K562 (cell line): ENCODE results near the gene WSCD2. TPM values are rescaled to one million over a fixed set of nuclear protein-coding genes. Genes with fewer than 3 reads are reported as not detected.
A peak's percentile ranks its signal among the peaks of the same experiment; 100 is the strongest.

Source experiments
- ARID3B ChIP-seq: fragments of 250-450 bp; sonication (Bioruptor Pico); IDR thresholded peaks from 2 replicates; pipeline ENCODE4 v1.4.0; 2020; ENCODE audit warnings: borderline replicate concordance
- BRD9 ChIP-seq: fragments of 450-650 bp; IDR thresholded peaks from 2 replicates; pipeline ENCODE4 v1.6.1; 2018; ENCODE audit warnings: low read depth; ENCODE audit not compliant: partially characterized antibody
- CCNT2 ChIP-seq: IDR thresholded peaks from 2 replicates; pipeline ENCODE4 v1.6.1; 2011; ENCODE audit warnings: borderline replicate concordance, low read depth, mild to moderate bottlenecking, moderate library complexity, mixed read lengths, low read length; ENCODE audit not compliant: insufficient read length; ENCODE audit errors: extremely low read depth
- E2F4 ChIP-seq: sonication (generic); formaldehyde crosslinking; IDR thresholded peaks from 2 replicates; pipeline ENCODE4 v1.8.0; 2022; ENCODE audit warnings: mild to moderate bottlenecking, low read depth, missing genetic modification reagents
- ELF1 ChIP-seq: fragments of 200-800 bp; sonication (Bioruptor generic); IDR thresholded peaks from 2 replicates; pipeline ENCODE4 v1.6.1; 2016; ENCODE audit warnings: missing genetic modification characterization, missing compliant biosample characterization
- EP300 ChIP-seq: IDR thresholded peaks from 2 replicates; pipeline ENCODE4 v1.6.1; 2012; ENCODE audit warnings: low read length, improper control_type of control experiment
- ESRRA ChIP-seq: fragments of 450-650 bp; IDR thresholded peaks from 2 replicates; pipeline ENCODE4 v1.6.1; 2014; ENCODE audit warnings: low read depth, mild to moderate bottlenecking, moderate library complexity, borderline replicate concordance
- HDAC1 ChIP-seq, 2 experiments: fragments of 450-650 bp; IDR thresholded peaks; 2 replicates each; pipeline ENCODE4 v1.6.1; 2016 to 2017; ENCODE audit warnings: inconsistent platforms in 1 of 2, mild to moderate bottlenecking in 1 of 2, moderate library complexity in 1 of 2
- HDAC3 ChIP-seq: fragments of 450-650 bp; IDR thresholded peaks from 2 replicates; pipeline ENCODE4 v1.6.1; 2018; ENCODE audit warnings: borderline replicate concordance, mild to moderate bottlenecking, moderate library complexity; ENCODE audit not compliant: partially characterized antibody
- ILF3 ChIP-seq: fragments of 450-650 bp; IDR thresholded peaks from 2 replicates; pipeline ENCODE4 v1.6.1; 2018; ENCODE audit warnings: antibody characterized with exemption, mild to moderate bottlenecking, moderate library complexity, borderline replicate concordance
- POLR2A ChIP-seq: fragments of 450-650 bp; conservative IDR thresholded peaks from 2 replicates; pipeline ENCODE4 v1.6.1; 2016
- PRDM10 ChIP-seq: fragments of 450-650 bp; IDR thresholded peaks from 2 replicates; pipeline ENCODE4 v1.6.1; 2018; ENCODE audit not compliant: partially characterized antibody
- RCOR1 ChIP-seq, 2 experiments: IDR thresholded peaks; 2 replicates each; pipeline ENCODE4 v1.6.1; 2012; ENCODE audit warnings: low read depth in 2 of 2, low read length in 2 of 2, borderline replicate concordance in 1 of 2, improper control_type of control experiment in 1 of 2
- SMAD4 ChIP-seq: fragments of 250-450 bp; sonication (Bioruptor Pico); conservative IDR thresholded peaks from 2 replicates; pipeline ENCODE4 v1.8.0; 2021; ENCODE audit warnings: inconsistent platforms, mild to moderate bottlenecking, moderate library complexity
- THAP12 ChIP-seq: fragments of 250-450 bp; sonication (Bioruptor Pico); IDR thresholded peaks from 2 replicates; pipeline ENCODE4 v1.9.0; 2021; ENCODE audit warnings: mild to moderate bottlenecking, inconsistent platforms
- ZNF12 ChIP-seq: sonication (generic); formaldehyde crosslinking; IDR thresholded peaks from 2 replicates; pipeline ENCODE4 v1.4.0; 2020; ENCODE audit warnings: mild to moderate bottlenecking, missing genetic modification reagents
- ZNF239 ChIP-seq: fragments of 250-450 bp; sonication (Bioruptor Pico); IDR thresholded peaks from 2 replicates; pipeline ENCODE4 v1.4.0; 2020; ENCODE audit warnings: mild to moderate bottlenecking
- ZNF589 ChIP-seq: fragments of 200-800 bp; sonication (Bioruptor generic); IDR thresholded peaks from 2 replicates; pipeline ENCODE4 v1.6.1; 2016; ENCODE audit warnings: low read depth, missing genetic modification characterization, missing compliant biosample characterization
- polyA plus RNA-seq, 8 experiments: library from polyadenylated mRNA; depleted of rRNA in 4 of 8; stranded (reverse) in 5 of 8; unstranded in 3 of 8; fragments of >200 nt; fragmentation: Nextera tagmentation in 2 of 8; fragmentation: Illumina TruSeq in 1 of 8; extraction: Ambion mirVana in 2 of 8; extraction: Trizol in 1 of 8; gene quantifications; 2 replicates each; pipeline versions ENCODE4 v1.2.1 to v1.2.3, GENCODE V29; 2011 to 2014; ENCODE audit warnings: inconsistent platforms in 1 of 8, missing spikeins in 1 of 8
- total RNA-seq, 7 experiments: library from RNA; depleted of rRNA in 6 of 7; stranded (reverse); fragments of >200 nt in 6 of 7; fragmentation: Illumina TruSeq in 2 of 7; extraction: Trizol in 2 of 7; gene quantifications; 2 replicates each; pipeline versions ENCODE4 v1.2.1 to v1.2.3, GENCODE V29; 2011 to 2021; ENCODE audit warnings: low replicate concordance in 1 of 7

The WSCD2 gene
- total and polyA plus RNA-seq, 9 of the 15 experiments (the other 6 are each of a cell fraction or from before 2014, with no cell fraction given) = 0.72 to 14.1 (median 4.0) TPM

- 0 out of 2 replicates have a peak, but pooled peaks have one; percentile 35 for TF ChIP-seq ZNF589 (CRISPR knock-in tag)
- peak; percentile 32; the same call in 1 of the 2 replicates for TF ChIP-seq POLR2A
- TF ChIP-seq RCOR1 (IDR thresholded peaks at IDR 0.05; ENCODE audit: borderline replicate concordance in 1 of 2, low read depth in 2 of 2, low read length in 2 of 2) = peak; percentile 55 to 87; a peak in 3 of 4 replicates
- TF ChIP-seq ELF1 (tag) = peak; percentile 43; the same call in 1 of the 2 replicates
- TF ChIP-seq ESRRA = peak; percentile 9; the same call in 1 of the 2 replicates
- TF ChIP-seq BRD9 = peak; percentile 9
- TF ChIP-seq HDAC1 (IDR thresholded peaks at IDR 0.05) = peak in 1 of 2 experiments; percentile 64; a peak in 2 of 4 replicates
- TF ChIP-seq ZNF239 = 0 out of 2 replicates have a peak, but pooled peaks have one; percentile 35
- TF ChIP-seq ZNF12 (CRISPR knock-in tag) = 0 out of 2 replicates have a peak, but pooled peaks have one; percentile 44
- TF ChIP-seq ILF3 = no peak
- TF ChIP-seq HDAC3 = no peak
- peak; percentile 53 for TF ChIP-seq CCNT2
- TF ChIP-seq E2F4 (CRISPR knock-in tag) = no peak
- no peak for TF ChIP-seq EP300
- peak; percentile 89 for TF ChIP-seq SMAD4 (CRISPR knock-in tag)
- peak; percentile 44 for TF ChIP-seq THAP12 (CRISPR knock-in tag)
- TF ChIP-seq ARID3B = no peak
- no peak for TF ChIP-seq PRDM10
These were observed at the start of gene WSCD2 (continued) for GRCh38 chr12:108129017-108129812.
